ENCODE results near the gene MTMR11. TPM values are rescaled to one million over a fixed set of nuclear protein-coding genes. Genes with fewer than 3 reads are reported as not detected.

MTMR11 gene
- total and polyA plus RNA-seq, 2 experiments from 2014 or later, result 2.4 to 3.6 TPM

GRCh38 chr1:149888247-149888998, 48.3 kb downstream of the MTMR11 start:
- DNase-seq (ENCODE audit: low spot score) (peak; percentile 97), ATAC-seq (peak; percentile 16)
- H3K79me2 ChIP-seq (replicated peaks; ENCODE audit: insufficient read depth), result 0 out of 2 replicates have a peak, but pooled peaks cover 7% of the 10 kb centered on the region
- peak overlapping the region; percentile 98 for H3K27ac ChIP-seq (ENCODE audit: low read depth)
- H3K4me2 ChIP-seq, result peak overlapping the region; percentile 79
- Mint-ChIP-seq H3K4me1 (peaks cover 7% of the 10 kb centered on the region; the same call in 2 of the 3 replicates), H3K27ac (no peak overlapping the region), H3K36me3 (ENCODE audit: low read depth) (no peaks in the 10 kb centered on the region), H3K4me3 (no peak overlapping the region), H3K9me3 (no peaks in the 10 kb centered on the region), H3K27me3 (ENCODE audit: insufficient read depth, low read depth, poor library complexity) (peaks cover 3% of the 10 kb centered on the region)
- H4K20me1 ChIP-seq (replicated peaks; ENCODE audit: insufficient read depth), result no peaks in the 10 kb centered on the region
- H2AFZ ChIP-seq, result 0 out of 2 replicates have a peak overlapping the region, but pooled peaks have one; percentile 11
- peak overlapping the region; percentile 81 for H3K4me3 ChIP-seq
- peaks cover 12% of the 10 kb centered on the region; the same call in 1 of the 2 replicates for H3F3A ChIP-seq (replicated peaks; ENCODE audit: low read depth)
- H3K27me3 ChIP-seq (ENCODE audit: insufficient read depth), result no peaks in the 10 kb centered on the region
- no peaks in the 10 kb centered on the region for H3K9me2 ChIP-seq (ENCODE audit: insufficient read depth)
- H3K36me3 ChIP-seq (ENCODE audit: insufficient read depth), result no peaks in the 10 kb centered on the region
- TF ChIP-seq EZH2 (IDR thresholded peaks at IDR 0.05; ENCODE audit: low read depth, unreplicated experiment) (no peak), STAT1 (IDR thresholded peaks at IDR 0.05; ENCODE audit: unreplicated experiment) (no peak), POLR2AphosphoS5 (IDR thresholded peaks at IDR 0.05; ENCODE audit: low read depth) (no peak), ZNF331 (CRISPR knock-in tag; IDR thresholded peaks at IDR 0.05; ENCODE audit: low read depth) (no peak), NANOG (IDR thresholded peaks at IDR 0.05; ENCODE audit: borderline replicate concordance) (no peak), JUNB (IDR thresholded peaks at IDR 0.05; ENCODE audit: unreplicated experiment) (no peak), CREB1 (CRISPR knock-in tag; IDR thresholded peaks at IDR 0.05; ENCODE audit: low read depth) (peak; percentile 56), REST (IDR thresholded peaks at IDR 0.05; ENCODE audit: unreplicated experiment) (no peak), ETS1 (IDR thresholded peaks at IDR 0.05) (0 out of 2 replicates have a peak, but pooled peaks have one; percentile 27), EZH2phosphoT487 (IDR thresholded peaks at IDR 0.05; ENCODE audit: unreplicated experiment) (no peak), CTCF (conservative IDR thresholded peaks at IDR 0.05; ENCODE audit: low read depth in 2 of 2) (peak; percentile 64 to 73), ZNF462 (CRISPR knock-in tag; IDR thresholded peaks at IDR 0.05) (no peak), ZNF114 (CRISPR knock-in tag; IDR thresholded peaks at IDR 0.05) (no peak)
- peaks cover 3% of the 10 kb centered on the region; the same call in 1 of the 2 replicates for H3K4me1 ChIP-seq (ENCODE audit: insufficient read depth)

Measured in GM23338 (cell line).